ENCODE measurements around the gene CRMP1.

GRCh38 chr4:5933996-5934831, 41.3 kb upstream of the CRMP1 start:
- no peak for TF ChIP-seq CTCF (IDR thresholded peaks at IDR 0.05)
- TF ChIP-seq POLR2A (IDR thresholded peaks at IDR 0.05): no peak
- TF ChIP-seq EP300 (IDR thresholded peaks at IDR 0.05): no peak
